Mesothelial cell of epicardium (in vitro differentiated cells): ENCODE results near the gene ABHD15. TPM values are rescaled to one million over a fixed set of nuclear protein-coding genes. Genes with fewer than 3 reads are reported as not detected.
A peak's percentile ranks its signal among the peaks of the same experiment; 100 is the strongest.

ENCODE experiments used
- DNase-seq, 2 experiments: peaks; one replicate each; pipeline ENCODE4 v3.0.0; 2021; ENCODE audit warnings: low spot score in 2 of 2; ENCODE audit not compliant: unreplicated experiment in 2 of 2
- H3K27ac Mint-ChIP-seq: 2 replicates; pipeline ENCODE4 v1.8.0; 2021; ENCODE audit warnings: mixed read lengths
- H3K27me3 Mint-ChIP-seq: 2 replicates; pipeline ENCODE4 v1.8.0; 2021; ENCODE audit warnings: low read depth, mixed read lengths
- H3K36me3 Mint-ChIP-seq: 2 replicates; pipeline ENCODE4 v1.8.0; 2021; ENCODE audit warnings: mixed read lengths
- H3K4me1 Mint-ChIP-seq: 2 replicates; pipeline ENCODE4 v1.8.0; 2021; ENCODE audit warnings: mixed read lengths
- H3K4me3 Mint-ChIP-seq: 2 replicates; pipeline ENCODE4 v1.8.0; 2021; ENCODE audit warnings: mild to moderate bottlenecking, moderate library complexity, mixed read lengths
- H3K9me3 Mint-ChIP-seq: 2 replicates; pipeline ENCODE4 v1.8.0; 2021; ENCODE audit warnings: mixed read lengths
- total RNA-seq: library from RNA; stranded (reverse); gene quantifications from 3 replicates; pipeline ENCODE4 v1.2.1, GENCODE V29; 2021
- TF ChIP-seq, protein P1 (sequence below): fragments of 200-600 bp; sonication (generic); IDR thresholded peaks from one replicate; pipeline ENCODE4 v1.5.0; 2021; ENCODE audit warnings: antibody characterized with exemption; ENCODE audit not compliant: unreplicated experiment

ABHD15 gene
- total RNA-seq, 1 donor from 2014 or later = 6.1 TPM

DNA sequence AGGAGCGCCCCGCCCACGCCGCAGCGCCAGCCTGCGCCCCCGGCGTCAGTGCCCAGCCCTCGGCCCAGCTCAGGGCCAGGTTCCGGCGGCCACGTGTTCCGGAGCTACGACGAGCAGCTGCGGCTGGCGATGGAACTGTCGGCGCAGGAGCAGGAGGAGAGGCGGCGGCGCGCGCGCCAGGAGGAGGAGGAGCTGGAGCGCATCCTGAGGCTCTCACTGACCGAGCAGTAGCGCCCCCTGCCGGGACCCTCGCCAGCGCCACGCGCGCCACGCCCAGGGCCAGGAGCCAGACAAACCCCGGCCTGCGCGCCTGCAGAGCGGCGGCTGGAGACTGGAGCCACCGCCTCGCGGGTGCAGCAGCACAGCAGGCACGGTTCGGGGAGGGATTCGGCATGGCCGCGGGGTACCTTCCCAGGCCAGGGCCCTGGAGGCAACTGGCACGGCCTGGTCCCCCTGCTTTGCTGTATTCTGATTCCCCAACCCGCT, 46.6 kb upstream of the ABHD15 start:
- TF ChIP-seq, protein P1, sequence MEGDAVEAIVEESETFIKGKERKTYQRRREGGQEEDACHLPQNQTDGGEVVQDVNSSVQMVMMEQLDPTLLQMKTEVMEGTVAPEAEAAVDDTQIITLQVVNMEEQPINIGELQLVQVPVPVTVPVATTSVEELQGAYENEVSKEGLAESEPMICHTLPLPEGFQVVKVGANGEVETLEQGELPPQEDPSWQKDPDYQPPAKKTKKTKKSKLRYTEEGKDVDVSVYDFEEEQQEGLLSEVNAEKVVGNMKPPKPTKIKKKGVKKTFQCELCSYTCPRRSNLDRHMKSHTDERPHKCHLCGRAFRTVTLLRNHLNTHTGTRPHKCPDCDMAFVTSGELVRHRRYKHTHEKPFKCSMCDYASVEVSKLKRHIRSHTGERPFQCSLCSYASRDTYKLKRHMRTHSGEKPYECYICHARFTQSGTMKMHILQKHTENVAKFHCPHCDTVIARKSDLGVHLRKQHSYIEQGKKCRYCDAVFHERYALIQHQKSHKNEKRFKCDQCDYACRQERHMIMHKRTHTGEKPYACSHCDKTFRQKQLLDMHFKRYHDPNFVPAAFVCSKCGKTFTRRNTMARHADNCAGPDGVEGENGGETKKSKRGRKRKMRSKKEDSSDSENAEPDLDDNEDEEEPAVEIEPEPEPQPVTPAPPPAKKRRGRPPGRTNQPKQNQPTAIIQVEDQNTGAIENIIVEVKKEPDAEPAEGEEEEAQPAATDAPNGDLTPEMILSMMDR = peak; percentile 89
- Mint-ChIP-seq H3K27ac (no peak overlapping the region), H3K36me3 (no peaks in the 10 kb centered on the region), H3K27me3 (peaks cover 42% of the 10 kb centered on the region), H3K4me3 (no peak overlapping the region), H3K4me1 (peaks cover 17% of the 10 kb centered on the region), H3K9me3 (no peaks in the 10 kb centered on the region)
- peak; percentile 87 to 97 for DNase-seq

DNA sequence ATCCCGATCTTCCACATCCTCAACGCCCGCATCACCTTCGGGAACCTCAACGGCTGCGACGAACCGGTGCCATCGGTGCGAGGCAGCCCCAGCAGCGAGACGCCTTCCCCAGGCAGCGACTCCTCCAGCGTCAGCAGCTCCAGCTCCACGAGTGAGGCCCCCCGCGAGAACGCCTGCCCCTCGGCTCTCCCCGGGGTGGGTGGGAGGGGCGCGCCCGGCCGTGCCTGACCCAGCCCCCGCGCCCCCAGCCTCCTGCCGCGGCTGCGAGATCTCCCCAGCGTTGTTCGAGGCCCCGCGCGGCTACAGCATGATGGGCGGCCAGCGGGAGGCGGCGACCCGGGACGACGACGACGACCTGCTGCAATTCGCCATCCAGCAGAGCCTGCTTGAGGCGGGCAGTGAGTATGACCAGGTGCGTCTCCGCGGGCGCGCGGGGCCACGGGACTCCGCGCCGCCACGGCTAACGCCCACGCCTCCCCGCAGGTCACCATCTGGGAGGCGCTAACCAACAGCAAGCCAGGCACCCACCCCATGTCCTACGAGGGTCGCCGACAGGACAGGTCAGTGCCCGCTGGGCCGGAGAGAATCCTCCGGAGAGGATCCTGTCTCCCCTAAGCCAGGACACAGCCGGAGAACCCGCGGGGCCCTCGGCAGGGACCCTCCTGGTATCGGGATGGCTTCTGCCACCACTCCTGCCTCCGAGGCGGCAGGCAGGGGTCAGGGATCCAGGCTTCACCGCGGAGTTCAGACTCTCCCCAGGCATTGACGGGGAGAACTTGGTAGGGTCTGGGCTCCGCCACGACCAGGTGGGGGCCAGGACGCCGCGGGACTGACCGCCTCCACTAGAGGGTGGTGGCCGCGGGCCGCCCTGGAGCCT, 45.8 kb upstream of the ABHD15 start:
- Mint-ChIP-seq H3K27ac (no peak overlapping the region), H3K4me3 (no peak overlapping the region), H3K36me3 (no peaks in the 10 kb centered on the region), H3K4me1 (peaks cover 17% of the 10 kb centered on the region), H3K27me3 (peaks cover 36% of the 10 kb centered on the region), H3K9me3 (no peaks in the 10 kb centered on the region)
- TF ChIP-seq, protein P1 = no peak
- no peak for DNase-seq

DNA sequence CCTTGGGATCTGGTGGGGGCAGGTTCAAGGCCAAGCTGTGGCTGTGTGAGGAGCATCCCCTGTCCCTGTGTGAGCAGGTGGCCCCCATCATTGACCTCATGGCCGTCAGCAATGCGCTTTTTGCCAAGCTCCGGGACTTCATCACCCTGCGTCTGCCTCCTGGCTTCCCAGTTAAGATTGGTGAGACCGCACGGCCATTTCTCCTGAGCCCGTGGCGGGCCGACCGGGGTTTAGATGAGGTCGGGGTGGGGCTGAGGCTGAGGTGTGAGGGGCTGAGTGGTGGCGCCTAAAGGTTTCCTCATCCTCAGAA, 45.2 kb upstream of the ABHD15 start:
- H3K4me3 Mint-ChIP-seq = no peak overlapping the region
- H3K4me1 Mint-ChIP-seq = peaks cover 12% of the 10 kb centered on the region
- H3K27ac Mint-ChIP-seq = no peak overlapping the region
- H3K27me3 Mint-ChIP-seq = peaks cover 30% of the 10 kb centered on the region
- no peaks in the 10 kb centered on the region for H3K9me3 Mint-ChIP-seq
- H3K36me3 Mint-ChIP-seq = no peaks in the 10 kb centered on the region
- DNase-seq = no peak
- TF ChIP-seq, protein P1 = no peak

DNA sequence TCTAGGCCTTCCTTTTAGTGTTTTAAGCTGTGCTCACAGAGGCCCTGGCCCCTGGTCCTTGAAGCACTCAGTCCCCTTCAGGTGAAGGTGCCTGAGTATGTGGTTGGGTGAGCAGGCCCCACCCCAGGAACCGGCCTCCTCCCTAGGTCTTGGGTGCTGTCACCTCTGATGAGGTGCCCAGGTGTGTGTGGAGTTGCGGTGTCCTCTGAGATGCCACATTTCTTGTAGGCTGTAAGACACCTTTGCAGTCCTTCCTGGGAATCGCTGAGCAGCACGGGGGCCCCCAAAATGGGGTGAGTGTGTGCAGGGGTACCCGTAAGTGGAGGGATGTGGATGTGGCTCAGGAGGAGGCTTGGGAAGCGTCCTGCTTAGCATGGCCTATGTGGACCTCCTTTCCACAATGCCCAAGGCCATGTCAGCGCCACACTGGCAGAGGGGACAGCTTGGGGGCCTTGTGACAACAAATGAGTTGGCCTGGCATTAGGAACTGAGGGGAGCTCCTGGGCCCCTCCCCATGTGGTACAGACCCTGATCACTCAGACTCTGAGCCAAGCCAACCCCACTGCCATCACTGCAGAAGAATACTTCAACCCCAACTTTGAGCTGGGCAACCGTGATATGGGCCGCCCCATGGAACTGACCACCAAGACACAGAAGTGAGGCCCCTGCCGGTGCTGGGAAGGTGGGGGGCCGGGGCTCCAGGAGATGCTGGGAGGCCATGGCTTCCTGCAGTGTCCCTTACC, 44.7 kb upstream of the ABHD15 start:
- Mint-ChIP-seq H3K27me3 (peaks cover 25% of the 10 kb centered on the region), H3K4me3 (no peak overlapping the region), H3K27ac (no peak overlapping the region), H3K36me3 (no peaks in the 10 kb centered on the region), H3K9me3 (no peaks in the 10 kb centered on the region), H3K4me1 (peaks cover 8% of the 10 kb centered on the region)
- TF ChIP-seq, protein P1 = no peak
- DNase-seq = no peak

DNA sequence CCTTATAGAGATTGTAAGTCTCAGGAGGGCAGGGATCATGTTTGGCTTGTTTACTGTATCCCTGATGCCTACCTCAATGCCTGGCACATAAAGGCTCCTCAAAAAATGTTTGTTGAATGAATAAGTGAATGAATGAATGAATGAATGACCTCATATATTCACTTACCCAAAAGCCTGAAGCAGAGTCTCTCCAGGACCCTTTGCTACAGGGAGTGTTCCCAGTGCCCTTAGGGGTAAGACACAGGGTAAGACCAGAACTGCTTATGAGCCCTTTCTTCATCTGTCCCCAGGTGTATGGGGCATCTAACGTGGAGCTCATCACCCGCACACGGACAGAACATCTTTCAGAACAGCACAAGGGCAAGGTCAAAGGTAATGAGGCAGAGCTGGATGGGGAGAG, 43.6 kb upstream of the ABHD15 start:
- H3K36me3 Mint-ChIP-seq = no peaks in the 10 kb centered on the region
- peaks cover 15% of the 10 kb centered on the region for H3K27me3 Mint-ChIP-seq
- TF ChIP-seq, protein P1 = no peak
- no peak overlapping the region for H3K4me3 Mint-ChIP-seq
- H3K4me1 Mint-ChIP-seq = peaks cover 6% of the 10 kb centered on the region
- no peaks in the 10 kb centered on the region for H3K9me3 Mint-ChIP-seq
- no peak for DNase-seq
- no peak overlapping the region for H3K27ac Mint-ChIP-seq
